Stimulated activated CD8-positive, alpha-beta memory T cell treated with anti-CD3 and anti-CD28 coated beads, Interleukin-2, amount 100 ng/mL, for 48 hours (primary cell): ENCODE results near the gene ATP5PF.
"Not testable (repeated sequence)": the region's sequence is repeated elsewhere in the genome, so short reads cannot be mapped to it uniquely, and the experiment has no call there.

ENCODE experiments used
- DNase-seq, 2 donors: peaks; one replicate each; pipeline ENCODE4 v3.0.0-alpha.2; 2020; ENCODE audit warnings: low read depth in 2 of 2

The ATP5PF gene, protein sequence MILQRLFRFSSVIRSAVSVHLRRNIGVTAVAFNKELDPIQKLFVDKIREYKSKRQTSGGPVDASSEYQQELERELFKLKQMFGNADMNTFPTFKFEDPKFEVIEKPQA

DNA sequence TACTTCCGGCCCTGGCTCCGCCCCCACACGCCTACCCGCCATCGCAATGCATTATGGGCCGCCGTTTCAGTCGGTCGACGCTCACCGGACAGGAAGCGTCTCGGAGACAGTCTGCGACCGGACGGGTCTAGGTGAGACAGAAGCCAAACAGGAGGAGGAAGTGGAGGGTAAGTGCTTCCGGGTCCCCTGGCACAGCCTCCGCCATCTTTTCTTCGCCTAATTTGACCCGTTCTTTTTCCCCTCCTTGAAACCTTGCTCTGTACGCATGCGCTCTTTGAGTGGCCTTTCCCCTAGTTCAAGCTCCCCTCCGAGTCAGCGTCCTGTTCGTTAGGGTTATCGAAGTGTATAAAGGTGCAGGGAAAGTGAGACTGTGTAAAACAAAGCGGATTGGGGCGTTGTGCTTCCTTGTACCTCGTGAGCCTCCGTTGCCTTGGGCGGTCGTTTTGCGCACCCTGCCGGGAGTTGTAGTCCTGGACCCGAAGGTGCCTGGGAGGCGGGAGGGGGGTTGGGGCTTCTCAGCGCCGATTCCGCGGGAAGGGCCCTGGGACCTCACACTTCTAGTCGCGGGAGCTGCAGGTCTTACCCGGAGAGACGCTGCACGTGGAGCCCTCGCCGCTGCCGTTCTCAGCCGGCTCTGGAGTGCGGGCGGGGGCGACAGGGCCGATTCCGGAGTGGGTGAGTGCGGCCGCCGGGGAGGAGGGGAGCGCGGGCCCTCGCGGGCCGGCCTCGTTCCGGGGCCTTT lies at the start of gene ATP5PF, which contains the start of gene GABPA:
Gene ATP5PF (minus strand): TSS at position 1 of the 742 bp plus-strand sequence. CDS start 5,110 bp downstream, outside the sequence.
Gene GABPA (plus strand): TSS at position 69 of the 742 bp plus-strand sequence. CDS start 6,627 bp downstream, outside the sequence.
- peak; percentile 91 to 97 for DNase-seq

DNA sequence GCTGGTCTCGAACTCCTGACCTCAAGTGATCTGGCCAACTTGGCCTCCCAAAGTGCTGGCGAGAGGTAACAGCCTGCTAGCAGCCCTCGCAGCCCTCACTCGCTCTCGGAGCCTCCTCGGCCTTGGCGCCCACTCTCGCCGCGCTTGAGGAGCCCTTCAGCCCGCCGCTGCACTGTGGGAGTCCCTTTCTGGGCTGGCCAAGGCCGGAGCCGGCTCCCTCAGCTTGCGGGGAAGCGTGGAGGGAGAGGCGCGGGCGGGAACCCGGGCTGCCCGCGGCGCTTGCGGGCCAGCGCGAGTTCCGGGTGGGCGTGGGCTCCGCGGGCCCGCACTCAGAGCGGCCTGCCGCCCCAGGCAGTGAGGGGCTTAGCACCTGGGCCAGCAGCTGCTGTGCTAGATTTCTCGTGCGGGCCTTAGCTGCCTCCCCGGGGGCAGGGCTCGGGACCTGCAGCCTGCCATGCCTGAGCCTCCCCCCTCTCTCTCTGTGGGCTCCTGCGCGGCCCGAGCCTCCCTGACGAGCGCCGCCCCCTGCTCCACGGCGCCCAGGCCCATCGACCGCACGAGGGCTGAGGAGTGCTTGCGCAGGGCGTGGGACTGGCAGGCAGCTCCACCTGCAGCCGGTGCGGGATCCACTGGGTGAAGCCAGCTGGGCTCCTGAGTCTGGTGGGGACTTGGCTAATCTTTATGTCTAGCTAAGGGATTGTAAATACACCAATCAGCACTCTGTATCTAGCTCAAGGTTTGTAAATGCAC lies 43.6 kb upstream of the ATP5PF start:
- not testable (repeated sequence) for DNase-seq

DNA sequence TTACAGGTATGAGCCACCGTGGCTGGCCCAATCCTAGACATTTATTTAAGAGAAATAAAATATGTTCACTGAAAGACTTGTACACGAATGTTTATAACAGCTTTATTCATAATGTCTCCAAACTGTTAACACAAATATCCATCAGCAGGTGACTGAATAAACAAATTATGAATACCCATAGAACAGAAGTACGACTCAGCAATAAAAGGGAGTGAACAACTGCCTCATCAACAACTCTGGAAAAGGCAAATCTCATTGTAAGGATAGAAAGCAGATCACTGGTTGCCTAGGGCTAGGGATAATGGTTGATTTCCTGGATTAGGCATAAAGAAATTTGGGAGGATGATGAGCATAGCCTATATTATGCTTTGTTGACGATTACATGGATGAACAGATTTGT lies 41.7 kb upstream of the ATP5PF start:
- no peak for DNase-seq

DNA sequence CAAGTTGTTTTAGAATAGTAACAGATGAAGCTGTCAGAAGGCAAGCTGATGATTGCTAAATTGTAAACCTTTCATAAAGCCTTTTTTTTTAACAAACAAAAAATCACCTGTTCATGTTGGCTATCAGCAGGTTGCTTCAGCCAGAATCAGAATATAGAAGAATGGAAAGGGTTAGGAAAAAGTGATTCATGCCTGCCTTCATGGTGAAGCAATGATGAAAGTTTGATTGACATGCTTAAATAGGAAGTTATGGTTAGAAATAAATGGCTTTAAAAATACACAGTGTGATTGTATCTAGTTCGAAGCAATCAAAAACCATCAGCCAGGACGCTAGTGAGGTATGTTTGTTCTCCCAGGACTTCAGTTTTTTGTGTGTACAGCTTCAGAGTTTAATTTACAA lies 38.0 kb upstream of the ATP5PF start:
- DNase-seq, result no peak

DNA sequence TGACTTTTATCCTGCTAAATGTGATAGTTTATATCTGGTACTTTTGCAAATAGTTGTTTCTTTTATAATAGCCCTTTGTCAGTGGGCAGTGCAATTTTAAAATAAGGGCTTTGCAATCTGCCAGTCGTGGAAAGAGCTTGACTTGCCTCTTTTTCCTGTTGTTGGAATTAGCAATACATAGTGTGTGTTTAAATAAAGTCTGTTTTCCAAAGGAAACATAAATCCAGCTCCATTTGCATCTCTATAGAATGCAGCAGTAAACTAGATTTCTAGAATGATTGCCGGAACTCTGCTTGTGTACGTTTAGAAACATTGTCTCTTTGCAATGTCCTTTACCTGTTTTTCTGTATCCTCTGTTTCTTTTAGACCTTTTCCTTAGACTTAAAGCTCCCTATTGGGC lies 33.2 kb upstream of the ATP5PF start:
- no peak for DNase-seq

DNA sequence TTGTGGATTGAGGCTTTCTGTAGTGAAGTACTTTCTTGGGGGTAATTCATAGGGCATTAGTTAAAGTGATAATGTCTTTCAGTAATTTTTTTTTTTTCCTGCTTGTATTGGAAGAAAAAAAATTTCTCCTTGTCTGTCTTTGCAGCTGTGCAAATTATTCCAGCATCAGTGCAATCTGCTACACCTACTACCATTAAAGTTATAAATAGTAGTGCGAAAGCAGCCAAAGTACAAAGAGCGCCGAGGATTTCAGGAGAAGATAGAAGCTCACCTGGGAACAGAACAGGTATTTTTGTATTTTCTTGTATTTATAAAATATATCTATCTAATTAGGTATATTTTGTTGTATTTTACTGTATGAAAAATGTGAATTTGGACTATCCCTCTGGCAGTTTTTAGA lies 29.4 kb upstream of the ATP5PF start:
- no peak for DNase-seq

DNA sequence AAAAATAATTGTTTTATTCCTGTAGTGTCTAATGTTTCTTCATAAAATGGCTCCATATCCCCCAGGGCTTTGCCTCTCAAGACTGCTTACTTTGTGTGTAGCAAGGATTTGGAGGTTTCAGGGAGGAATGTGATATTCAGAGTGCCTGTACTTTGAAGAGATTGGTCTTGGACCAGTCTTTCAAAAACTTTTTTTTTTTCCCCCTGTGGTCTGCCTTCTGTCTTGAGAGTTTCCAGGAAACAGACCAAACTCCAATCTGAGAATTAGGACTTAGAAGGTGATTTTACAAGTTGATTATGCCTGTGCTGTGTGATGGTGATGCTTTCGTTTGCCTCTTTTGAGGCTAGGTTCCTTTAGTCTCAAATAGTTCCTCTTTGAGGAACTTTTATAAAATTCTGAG lies 26.0 kb upstream of the ATP5PF start:
- no peak for DNase-seq

DNA sequence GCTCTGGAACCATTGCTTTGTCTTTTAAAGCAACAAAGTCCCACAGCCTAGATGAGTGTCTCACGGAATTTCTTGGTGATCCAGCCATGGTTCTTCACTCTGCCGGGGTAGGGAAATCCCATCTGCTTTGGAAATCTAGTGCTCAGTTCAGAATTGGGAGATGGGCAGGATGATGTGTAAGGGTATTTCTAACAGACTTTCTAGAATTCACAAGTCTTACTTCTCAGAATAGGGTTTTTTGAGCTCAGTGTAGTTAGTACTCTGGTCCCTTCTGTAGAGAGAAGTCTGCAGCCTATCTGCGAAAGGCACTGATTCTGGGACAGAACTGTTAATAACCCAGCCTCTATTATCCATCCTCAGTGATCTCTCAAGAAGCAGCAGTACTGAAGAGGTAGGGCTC lies 25.4 kb upstream of the ATP5PF start:
- no peak for DNase-seq

DNA sequence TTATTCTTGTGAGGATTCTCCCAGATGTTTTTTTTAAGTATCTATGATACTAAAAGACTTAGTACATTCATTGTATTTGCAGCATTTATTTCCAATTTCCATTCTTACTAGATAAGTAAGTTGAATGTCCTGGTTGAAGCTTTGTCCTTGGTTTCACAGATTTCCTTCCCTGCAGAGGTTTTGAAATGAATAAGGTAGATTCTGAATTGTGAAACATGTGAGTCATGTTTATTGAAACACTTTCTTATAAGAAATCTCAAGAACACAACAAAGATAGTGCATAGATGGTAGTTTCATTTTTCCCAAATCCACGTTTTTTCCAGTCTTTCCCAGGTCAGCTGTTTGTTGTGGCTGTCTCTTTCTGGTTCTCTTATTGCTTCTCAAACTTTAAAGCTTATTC lies 24.9 kb upstream of the ATP5PF start:
- DNase-seq, result no peak

DNA sequence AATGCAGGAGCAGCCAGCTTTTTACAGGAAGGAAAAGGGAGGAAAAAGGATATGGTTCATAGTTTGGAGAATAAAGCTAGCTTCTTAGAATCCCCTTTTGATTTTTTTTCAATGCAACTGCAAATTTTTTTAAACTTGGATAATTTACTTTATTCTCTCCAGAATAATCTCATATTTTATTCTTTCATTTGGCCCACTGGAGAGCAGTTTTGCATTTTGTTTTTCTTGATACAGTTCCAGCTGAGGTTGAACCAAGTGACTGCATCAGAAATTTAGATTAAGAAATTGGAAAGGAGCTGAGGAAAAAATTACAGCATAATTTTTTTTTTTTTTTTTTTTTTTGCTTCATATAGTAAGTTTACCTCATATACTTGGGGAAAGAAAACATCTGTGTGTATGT lies 22.8 kb upstream of the ATP5PF start:
- DNase-seq, result no peak

DNA sequence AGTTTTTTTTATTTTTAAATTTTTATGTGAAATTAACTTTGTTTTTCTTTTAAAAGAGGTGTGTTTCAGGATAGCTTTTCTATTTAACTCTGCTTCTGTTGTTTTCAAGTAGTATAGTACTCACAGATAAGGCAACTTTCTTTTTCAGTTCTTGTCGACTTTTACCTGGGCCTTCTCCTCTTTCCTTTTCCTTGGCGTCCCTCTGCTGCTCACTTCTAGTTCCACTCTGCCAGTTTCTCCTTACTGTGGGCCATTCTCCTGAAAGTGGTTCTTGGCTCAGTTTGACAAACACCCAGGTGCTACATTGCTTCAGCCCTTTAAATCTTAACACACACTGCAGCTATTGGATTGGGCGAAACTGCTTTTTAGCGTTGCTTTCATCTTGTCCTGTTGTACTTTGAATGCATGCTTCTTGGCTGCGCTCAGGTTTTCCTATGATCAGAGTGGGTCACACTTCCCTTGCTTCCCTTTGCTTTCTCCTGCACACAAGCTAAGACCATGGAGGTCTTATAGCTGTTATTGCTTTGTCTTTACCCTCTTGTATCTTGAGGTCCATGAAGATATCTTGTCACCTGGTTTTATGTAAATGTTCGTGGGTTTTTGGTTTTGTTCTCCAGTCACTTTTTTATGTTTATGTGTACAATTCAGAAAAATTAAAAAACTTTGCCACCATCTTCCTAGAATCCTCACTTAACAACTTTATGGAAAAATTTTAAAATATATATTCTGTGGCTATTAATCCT lies 21.7 kb upstream of the ATP5PF start:
- DNase-seq, result no peak

DNA sequence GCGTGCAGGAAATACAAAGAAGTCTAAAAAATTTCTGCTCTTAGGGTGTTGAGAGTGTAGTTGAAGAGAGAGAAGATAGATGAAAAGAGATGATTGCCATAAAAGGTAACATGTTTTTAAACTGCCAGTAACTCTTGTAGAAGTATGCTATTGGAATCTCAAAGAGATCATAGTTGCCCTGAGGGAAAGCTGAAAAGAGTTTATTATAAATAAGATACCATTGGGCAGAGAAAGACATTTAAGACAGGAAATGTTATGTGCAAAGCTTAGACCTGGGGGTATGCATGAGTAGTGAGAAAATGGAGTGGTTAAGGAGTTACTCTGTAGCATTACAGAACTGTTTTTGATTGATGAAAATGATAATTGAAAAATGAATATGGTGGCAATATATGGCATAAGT lies 17.7 kb upstream of the ATP5PF start:
- DNase-seq, result no peak

DNA sequence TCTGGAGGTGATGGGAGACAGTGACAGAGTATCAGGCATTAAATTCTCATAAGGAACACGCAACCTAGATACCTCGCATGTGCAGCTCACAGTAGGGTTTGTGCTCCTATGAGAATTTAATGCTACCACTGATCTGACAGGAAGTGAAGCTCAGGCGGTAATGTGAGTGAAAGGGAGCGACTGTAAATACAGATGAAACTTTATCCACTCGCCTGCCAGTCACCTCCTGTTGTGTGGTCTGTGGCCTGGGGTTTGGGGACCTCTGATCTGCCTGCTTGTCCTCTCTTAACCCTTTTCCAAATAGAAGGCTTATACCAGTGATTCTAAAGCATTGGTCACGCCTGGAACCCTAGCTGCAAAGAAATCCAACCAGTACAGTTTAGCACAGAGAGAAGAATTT lies 15.4 kb upstream of the ATP5PF start:
- DNase-seq, result no peak

DNA sequence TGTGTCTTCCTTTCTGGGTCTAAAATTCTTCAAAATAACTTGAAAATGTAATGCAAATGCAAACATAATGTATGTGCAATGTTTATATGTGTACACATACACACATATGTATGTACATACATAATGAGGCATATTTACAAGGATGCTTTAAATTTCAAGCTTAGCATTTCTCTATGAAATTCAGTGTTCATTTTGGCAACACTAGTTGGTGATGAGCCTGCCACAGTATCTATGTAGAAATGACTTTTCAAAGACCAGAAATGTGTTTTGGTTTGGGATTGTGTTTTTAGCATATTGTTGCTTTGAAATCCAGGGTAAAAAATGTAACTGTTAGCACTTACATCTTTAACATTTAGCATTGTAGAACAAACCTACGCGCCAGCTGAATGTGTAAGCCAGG lies 10.2 kb upstream of the ATP5PF start:
- DNase-seq, result no peak

DNA sequence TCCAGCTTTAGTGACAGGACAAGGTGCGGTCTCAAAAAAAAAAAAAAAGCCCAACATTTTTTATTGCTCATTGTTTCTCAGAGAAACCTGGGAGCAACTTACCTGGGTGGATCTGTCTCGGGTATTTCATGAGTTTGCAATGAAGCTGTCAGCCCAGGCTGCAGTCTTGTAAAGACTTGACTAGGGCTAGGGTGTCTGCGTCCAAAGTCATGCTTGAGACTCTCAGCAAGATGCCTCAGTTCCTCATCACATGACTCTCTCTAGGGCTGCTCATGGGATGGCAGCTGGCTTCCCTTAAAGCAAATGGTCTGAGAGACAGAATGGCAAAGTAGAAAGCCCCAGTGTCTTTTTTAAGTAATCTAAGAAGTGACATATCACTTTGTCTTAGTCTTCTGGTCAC lies 8.2 kb upstream of the ATP5PF start:
- DNase-seq, result no peak

DNA sequence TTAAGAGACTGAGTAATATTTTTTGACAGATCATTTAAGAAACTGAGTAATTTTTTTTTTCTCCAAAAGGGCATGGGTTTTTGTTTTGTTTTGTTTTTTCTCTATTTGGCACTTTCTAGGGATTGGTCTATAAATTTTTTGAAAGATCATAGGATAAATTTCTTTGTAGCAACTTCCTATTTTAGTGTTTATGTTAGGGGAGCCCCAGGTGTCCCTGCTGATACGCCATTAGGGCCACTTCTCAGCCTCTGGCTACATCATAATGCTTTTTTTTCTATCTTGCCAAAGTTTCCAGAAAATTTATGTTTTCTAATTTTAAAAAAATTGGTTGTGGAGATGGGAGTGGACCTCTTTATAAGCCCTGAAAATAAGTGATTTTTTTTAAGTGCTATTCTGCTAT lies 2.7 kb upstream of the ATP5PF start:
- no peak for DNase-seq

DNA sequence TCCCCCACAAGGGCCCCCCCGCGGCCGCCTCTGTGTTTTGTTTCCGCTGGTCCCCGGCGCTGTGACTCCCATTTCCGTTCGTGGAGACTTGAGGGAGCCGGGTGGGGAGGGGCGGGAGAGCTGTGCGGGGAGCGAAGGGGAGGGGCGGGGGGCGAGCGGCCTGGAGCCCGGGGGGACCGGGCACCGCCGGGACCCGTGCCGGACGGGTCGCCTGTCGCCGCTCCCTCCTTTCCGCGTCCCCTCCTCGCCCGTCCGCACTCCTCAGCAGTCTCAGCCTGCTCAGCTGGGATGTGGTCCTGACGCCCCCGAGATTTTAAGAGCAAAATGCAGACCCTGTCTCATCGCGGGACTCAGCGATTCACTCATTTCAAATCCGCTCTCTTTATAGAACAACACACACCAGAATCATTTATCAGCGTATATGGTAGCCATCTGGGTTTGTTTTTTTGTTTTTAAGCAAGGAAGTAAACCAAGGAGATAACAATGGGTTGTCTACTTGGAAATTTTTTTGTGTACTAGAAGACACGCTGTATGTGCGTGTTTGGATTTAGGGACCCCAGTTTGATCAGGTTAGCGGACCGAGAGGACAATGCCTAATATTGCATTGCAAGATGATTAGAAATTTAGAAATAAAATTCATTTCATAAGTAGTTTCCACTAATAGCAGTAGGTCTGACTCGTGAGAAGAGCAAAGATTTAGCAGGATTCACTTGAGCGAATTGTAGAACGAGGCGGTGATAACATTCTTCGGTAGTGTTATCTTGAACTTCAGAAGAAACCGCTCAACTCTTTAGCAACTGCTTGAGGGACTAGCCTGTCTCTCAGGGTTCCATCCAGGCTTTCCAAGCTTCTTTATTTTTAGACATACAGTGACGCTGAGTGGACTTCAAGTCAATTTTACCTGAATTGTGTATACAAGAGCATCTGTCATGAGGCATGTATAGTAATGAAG lies 1.2 kb upstream of the ATP5PF start:
- DNase-seq, result peak in 1 of 2 donors; percentile 70

DNA sequence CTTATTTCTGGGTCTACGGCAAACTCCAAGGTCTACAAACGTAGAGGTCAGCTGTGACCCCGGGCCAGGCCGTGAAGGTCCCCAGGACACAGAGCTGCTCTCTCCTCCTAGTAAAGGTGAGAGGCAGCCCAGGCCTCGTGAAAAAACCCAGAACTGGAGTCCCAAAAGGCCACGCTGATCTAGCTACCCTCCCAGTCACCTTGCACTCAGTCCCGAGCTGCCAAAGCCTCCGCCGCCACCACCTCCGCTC lies 125 bp downstream of the ATP5PF start:
- no peak for DNase-seq

DNA sequence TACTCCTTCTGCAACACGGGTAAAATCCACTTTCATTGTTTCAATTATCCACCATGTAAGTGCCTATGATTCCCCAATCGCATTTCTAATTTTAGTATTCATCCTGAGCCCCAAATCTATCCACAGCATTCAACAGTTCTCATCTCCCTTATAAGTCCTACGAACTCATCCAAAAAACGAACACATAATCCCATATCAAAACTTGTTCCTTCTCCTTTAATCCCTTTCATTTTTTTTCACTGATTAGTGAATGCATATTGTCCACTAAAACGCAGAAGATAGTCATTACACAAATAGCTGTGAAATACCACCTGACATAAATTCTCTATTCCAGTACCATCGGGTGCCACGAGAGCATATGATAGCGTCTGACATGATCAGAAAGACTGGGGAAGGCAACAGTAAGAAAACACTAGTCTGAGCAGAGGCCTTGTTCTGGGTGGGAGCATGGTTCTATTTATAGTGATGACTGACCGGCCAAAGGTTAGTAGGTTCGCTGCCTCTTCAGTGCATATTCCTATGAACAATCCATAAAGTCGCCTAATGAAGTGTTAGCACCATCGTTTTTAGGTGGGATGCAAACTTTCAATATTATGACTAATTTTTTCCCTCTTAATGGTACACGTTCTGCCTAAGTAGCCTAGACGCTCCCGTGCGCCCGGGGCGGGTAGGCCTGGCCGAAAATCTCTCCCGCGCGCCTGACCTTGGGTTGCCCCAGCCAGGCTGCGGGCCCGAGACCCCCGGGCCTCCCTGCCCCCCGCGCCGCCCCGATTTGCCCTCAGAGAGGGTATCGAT lies 648 bp downstream of the ATP5PF start:
- peak in 1 of 2 donors; percentile 19 for DNase-seq

DNA sequence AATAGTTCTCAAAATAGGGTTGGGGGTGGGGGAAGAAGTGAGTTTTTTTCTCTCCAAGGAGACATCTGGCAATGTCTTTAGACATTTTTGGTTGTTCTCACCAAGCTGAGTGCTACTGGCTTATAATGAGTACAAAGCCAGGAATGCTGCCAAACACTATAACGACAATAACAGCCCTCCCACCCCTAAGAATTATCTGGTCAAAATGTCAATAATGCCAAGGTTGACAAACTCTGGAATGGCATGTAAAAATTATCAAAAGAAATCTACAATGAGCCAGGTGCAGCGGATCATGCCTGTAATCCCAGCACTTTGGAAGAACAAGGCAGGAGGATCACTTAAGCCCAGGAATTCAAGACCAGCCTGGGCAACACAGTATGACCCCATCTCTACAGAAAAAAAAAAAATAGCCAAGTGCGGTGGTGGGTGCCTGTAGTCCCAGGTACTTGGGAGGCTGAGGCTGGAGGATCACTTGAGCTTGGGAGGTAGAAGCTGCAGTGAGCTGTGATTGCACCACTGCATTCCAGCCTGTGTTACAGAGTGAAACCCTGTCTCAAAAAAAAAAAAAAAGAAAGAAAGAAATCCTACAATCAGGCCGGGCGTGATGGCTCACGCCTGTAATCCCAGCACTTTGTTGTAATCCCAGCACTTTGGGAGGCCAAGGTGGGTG lies 2.5 kb downstream of the ATP5PF start:
- no peak for DNase-seq
